ENCODE measurements around the gene TRAPPC14. TPM values are rescaled to one million over a fixed set of nuclear protein-coding genes. Genes with fewer than 3 reads are reported as not detected.

TRAPPC14 gene
- polyA plus RNA-seq, 6 donors from 2014 or later, result 2.0 to 9.1 (median 3.3) TPM

DNA sequence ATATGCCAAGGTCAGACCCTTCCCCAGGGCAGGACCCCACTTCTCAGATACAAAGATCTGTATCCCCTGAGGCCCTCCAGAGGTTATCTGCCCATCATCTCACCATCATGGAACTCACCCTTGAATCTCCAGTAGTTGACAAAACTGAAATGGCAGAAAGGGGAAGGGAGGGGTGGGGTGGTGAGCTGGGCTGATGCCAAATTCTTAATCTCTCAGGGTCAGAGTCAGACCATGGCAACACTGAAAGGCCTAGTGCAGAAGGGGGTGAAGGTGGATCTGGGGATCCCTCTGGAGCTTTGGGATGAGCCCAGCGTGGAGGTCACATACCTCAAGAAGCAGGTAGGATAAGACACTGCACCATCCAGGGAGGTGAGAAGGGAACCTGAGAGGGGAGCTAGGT lies 36.0 kb downstream of the TRAPPC14 start:
- no peaks in the 10 kb centered on the region for H3K36me3 Mint-ChIP-seq
- H3K27ac Mint-ChIP-seq, result peak overlapping the region in 3 of 6 donors; percentile 52 to 86 (median 77)
- no peak for DNase-seq
- H3K27me3 Mint-ChIP-seq, result no peaks in the 10 kb centered on the region
- H3K4me1 Mint-ChIP-seq, result peaks cover 18 to 76% (median 62%) of the 10 kb centered on the region in 3 donors
- peak overlapping the region in 2 of 8 donors; percentile 56 to 70 for H3K4me3 Mint-ChIP-seq
- no peaks in the 10 kb centered on the region for H3K9me3 Mint-ChIP-seq
- ATAC-seq (ENCODE audit: low read depth in 2 of 2), result no peak

DNA sequence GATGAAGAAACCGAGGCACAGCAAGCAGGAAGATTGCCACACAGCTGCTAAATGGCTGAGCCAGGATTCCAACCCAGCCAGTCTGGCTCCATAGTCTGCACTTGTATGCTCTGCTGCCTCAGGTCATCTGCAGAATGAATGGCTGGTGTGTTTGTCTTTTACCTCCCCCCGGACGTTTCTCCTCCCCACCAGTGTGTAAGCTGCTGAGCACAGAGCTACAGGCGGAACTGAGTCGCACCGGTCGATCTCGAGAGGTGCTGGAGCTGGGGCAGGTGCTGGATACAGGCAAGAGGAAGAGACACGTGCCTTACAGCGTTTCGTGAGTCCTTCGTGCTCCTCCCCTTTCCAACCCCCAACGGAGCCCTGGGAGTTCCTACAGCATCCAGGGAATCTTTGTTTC lies 36.5 kb downstream of the TRAPPC14 start:
- peak overlapping the region in 1 of 8 donors; percentile 70 for H3K4me3 Mint-ChIP-seq
- no peaks in the 10 kb centered on the region for H3K27me3 Mint-ChIP-seq
- peaks cover 18 to 76% (median 62%) of the 10 kb centered on the region in 3 donors for H3K4me1 Mint-ChIP-seq
- H3K27ac Mint-ChIP-seq, result peak overlapping the region in 1 of 6 donors; percentile 54
- DNase-seq (no peak), ATAC-seq (ENCODE audit: low read depth in 2 of 2) (no peak)
- no peaks in the 10 kb centered on the region for H3K9me3 Mint-ChIP-seq
- no peaks in the 10 kb centered on the region for H3K36me3 Mint-ChIP-seq

DNA sequence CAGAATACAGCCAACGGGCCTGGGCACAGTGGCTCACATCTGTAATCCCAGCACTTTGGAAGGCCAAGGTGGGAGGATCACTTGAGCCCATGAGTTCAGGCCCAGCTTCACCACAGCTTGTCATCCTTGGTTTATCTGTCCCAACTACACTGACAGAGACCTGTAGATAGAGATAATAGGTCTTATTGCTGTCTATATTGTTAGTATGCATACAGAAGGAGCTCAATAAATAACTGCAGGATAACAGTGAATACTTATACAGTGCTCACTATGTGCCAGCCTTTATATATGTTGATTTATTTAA lies 37.8 kb downstream of the TRAPPC14 start:
- Mint-ChIP-seq H3K9me3 (no peaks in the 10 kb centered on the region), H3K27ac (peak overlapping the region; percentile 63 to 100 (median 88)), H3K4me3 (peak overlapping the region; percentile 96 to 99 (median 98)), H3K4me1 (peaks cover 26 to 62% (median 58%) of the 10 kb centered on the region in 3 donors), H3K27me3 (no peaks in the 10 kb centered on the region), H3K36me3 (no peaks in the 10 kb centered on the region)
- ATAC-seq (ENCODE audit: low read depth in 2 of 2), result no peak
- DNase-seq, result no peak

DNA sequence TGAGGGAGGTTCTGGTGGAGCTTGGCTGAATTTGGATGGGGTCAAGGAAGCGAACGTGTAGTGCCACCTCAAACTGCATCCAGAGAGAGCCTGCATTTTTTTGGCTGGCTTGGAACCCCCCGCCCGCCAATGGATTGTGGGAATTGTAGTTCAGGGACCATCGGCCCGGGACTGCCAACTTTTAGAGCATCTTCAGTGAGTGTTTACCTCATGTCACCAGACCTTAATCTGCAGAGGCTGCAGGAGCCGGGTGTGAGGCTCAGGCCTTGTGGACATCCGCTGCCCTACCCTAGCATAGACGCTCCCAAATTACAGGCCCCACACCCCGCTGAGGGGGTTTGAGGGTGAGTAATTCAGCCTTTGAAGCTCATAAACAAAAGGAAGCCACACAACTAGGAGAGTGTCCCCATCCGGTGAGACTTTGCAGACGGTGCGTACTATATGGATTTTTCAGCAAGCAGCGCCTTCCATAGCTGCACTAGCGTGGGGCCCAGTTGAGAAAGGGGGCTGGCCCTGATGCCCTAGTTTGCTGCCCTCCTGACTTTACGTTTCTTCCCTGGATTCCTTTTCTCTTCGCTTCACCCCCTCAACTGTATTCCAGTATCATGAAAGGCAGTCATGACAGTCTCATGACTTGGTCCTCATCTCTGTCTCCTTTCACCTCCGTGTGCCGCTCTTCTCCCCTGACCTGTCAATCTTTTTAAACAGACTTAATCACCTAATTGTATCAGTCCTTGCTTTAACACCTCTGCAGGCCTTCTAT lies 38.4 kb downstream of the TRAPPC14 start:
- Mint-ChIP-seq H3K36me3 (no peaks in the 10 kb centered on the region), H3K4me1 (peaks cover 26 to 57% (median 53%) of the 10 kb centered on the region in 3 donors), H3K27ac (peak overlapping the region; percentile 99 to 100 (median 100)), H3K27me3 (no peaks in the 10 kb centered on the region), H3K4me3 (peak overlapping the region; percentile 96 to 99 (median 98)), H3K9me3 (no peaks in the 10 kb centered on the region)
- ATAC-seq (ENCODE audit: low read depth in 2 of 2), result peak; percentile 42 to 48
- DNase-seq, result no peak

DNA sequence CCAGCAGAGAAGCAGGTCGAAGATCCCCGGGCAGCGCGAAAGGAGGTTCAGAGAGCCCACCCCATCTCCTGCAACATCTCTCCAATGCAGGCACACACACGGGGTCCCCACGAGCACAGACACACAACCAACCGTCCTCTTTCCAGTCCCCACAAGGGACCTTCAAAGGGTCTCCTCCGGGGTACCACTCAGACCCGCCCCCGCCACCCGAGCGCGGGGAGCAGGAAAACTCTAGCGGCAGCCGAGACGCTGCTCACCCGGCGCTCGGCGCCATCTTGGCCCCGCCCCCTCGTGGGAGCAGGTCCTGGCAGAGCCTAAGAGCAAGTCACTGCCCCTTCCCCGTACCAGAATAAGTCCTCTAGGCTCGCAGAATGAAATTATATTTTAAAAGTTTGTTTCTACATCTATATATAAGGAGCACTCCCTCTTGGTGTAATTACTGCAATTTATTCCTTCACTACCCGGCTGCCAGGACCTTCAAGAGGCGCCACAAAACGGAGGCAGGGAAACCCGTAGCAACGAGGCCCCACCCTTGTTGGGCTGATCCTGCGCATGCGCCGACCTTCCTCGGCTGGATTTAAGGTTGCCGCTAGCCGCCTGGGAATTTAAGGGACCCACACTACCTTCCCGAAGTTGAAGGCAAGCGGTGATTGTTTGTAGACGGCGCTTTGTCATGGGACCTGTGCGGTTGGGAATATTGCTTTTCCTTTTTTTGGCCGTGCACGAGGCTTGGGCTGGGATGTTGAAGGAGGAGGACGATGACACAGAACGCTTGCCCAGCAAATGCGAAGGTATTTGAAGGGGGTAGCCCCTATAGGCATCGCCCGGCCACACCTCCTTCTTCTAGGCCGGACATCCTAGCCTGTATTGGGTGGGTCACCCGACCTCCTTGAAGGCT lies 39.2 kb downstream of the TRAPPC14 start, which contains the start of the genes CNPY4 and TAF6:
Gene CNPY4 (plus strand): TSS at position 563 of the 898 bp plus-strand sequence. CDS start 111 bp downstream, at position 674.
Gene TAF6 (minus strand): TSS at position 287 of the 898 bp plus-strand sequence. CDS start 5,149 bp downstream, outside the sequence.
- peak within 1 kb of the TSS; percentile 96 to 99 (median 98) for H3K4me3 Mint-ChIP-seq
- ATAC-seq (ENCODE audit: low read depth in 2 of 2) (peak; percentile 81 to 82), DNase-seq (peak; percentile 92)
- H3K27me3 Mint-ChIP-seq, result no peaks in the 10 kb centered on the region
- no peaks in the 10 kb centered on the region for H3K36me3 Mint-ChIP-seq
- H3K9me3 Mint-ChIP-seq, result no peaks in the 10 kb centered on the region
- H3K27ac Mint-ChIP-seq, result peak within 1 kb of the TSS; percentile 99 to 100 (median 100)
- H3K4me1 Mint-ChIP-seq, result peaks cover 21 to 48% (median 45%) of the 10 kb centered on the region in 3 donors

DNA sequence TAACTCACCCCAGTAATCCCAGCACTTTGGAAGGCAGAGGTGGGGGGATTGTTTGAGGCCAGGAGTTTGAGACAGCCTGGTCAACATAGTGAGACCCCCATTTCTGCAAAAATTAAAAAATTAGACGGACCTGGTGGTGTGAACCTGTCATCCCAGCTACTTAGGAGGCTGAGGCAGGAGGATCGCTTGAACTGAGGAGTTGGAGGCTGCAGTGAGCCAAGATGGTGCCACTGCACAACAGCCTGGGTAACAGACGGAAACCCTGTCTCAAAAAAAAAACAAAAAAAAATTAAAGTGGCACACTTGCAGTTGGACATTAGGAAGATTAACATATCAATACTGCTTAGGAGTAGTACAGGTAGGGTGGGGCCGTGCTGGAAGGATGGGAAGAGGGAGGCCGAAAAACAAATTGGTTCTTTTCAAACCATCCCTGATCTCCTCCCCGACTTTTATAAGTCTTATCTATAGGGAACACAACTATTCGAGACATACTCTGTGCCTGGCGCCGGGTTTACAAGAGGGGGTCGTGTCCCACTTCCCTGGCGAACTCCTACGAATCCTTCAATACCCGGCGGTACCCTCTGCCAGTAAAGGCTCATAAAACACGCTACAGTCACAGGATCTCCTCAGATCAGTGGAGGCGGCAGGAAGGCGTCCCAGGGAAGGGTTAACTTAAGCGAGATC lies 40.0 kb downstream of the TRAPPC14 start:
- peak overlapping the region; percentile 96 to 99 (median 98) for H3K4me3 Mint-ChIP-seq
- no peaks in the 10 kb centered on the region for H3K9me3 Mint-ChIP-seq
- H3K36me3 Mint-ChIP-seq, result no peaks in the 10 kb centered on the region

DNA sequence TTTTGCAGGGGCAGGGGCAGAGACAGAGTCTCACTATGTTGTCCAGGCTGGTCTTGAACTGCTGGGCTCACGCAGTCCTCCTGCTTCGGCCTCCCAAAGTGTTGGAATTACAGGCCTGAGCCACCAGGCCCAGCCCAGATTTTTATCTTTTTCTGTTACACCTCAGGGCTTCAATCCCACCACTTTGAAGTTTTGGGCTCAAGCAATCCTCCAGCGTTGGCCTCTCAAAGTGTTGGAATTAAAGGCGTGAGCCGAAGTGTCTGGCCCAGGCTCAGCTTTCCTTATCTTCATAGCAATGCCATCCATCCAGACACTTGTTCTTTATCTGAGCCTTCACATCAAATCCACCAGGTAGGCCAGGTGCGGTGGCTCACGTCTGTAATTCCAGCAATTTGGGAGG lies 43.5 kb downstream of the TRAPPC14 start:
- no peaks in the 10 kb centered on the region for H3K27me3 Mint-ChIP-seq
- no peak for ATAC-seq (ENCODE audit: low read depth in 2 of 2)
- H3K4me1 Mint-ChIP-seq, result peaks cover 11 to 29% (median 21%) of the 10 kb centered on the region in 3 donors
- no peaks in the 10 kb centered on the region for H3K36me3 Mint-ChIP-seq
- H3K4me3 Mint-ChIP-seq, result peak overlapping the region in 1 of 8 donors; percentile 9
- H3K9me3 Mint-ChIP-seq, result no peaks in the 10 kb centered on the region
- no peak for DNase-seq
- H3K27ac Mint-ChIP-seq, result no peak overlapping the region

More for the DNA sequence above, 40.0 kb downstream of the TRAPPC14 start:
- H3K27me3 Mint-ChIP-seq, result no peaks in the 10 kb centered on the region
- no peak for ATAC-seq (ENCODE audit: low read depth in 2 of 2)
- H3K27ac Mint-ChIP-seq, result peak overlapping the region; percentile 99 to 100 (median 100)
- no peak for DNase-seq
- H3K4me1 Mint-ChIP-seq, result peaks cover 21 to 43% (median 42%) of the 10 kb centered on the region in 3 donors

DNA sequence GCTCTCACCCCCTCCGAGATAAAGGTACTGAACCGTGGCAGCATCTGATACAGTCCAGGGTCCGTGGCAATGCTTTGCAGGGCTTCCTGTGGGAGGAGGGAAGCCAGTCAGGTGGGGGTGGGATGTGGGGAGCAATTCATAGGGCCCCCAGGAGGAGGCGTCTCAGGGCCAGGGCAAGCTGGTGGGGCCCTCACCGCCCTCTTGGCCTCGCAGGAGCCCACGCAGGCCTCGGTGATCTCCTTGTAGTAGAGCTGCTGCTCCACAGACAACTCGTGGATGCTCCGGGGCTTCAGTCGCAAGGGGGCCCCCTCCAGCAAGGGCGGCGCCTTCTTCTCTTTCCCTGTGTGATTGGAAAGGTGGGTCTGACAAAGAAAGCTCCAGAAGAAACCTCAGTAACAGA lies 46.6 kb downstream of the TRAPPC14 start:
- H3K27ac Mint-ChIP-seq, result no peak overlapping the region
- H3K9me3 Mint-ChIP-seq, result no peaks in the 10 kb centered on the region
- ATAC-seq (ENCODE audit: low read depth in 2 of 2) (no peak), DNase-seq (no peak)
- no peaks in the 10 kb centered on the region for H3K36me3 Mint-ChIP-seq
- peaks cover 0 to 10% (median 8%) of the 10 kb centered on the region in 3 donors for H3K4me1 Mint-ChIP-seq
- H3K27me3 Mint-ChIP-seq, result no peaks in the 10 kb centered on the region
- H3K4me3 Mint-ChIP-seq, result peak overlapping the region in 1 of 8 donors; percentile 19

DNA sequence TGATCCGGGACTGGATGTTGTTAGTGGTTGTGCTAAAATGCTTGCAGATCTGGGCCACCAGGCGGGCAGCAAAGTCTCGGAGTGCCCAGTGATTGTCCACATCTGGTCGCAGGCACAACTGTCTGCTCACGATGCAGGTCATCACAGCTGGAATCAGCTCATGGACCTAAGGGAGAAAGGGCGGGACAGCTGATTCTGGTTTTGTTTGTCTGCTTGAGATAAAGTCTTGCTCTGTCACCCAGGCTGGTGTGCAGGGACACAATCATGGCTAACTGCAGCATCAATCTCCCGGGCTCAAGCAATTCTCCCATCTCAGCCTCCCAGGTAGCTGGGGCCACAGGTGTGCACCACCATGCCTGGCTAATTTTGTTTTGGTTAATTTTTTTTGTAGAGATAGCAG lies 47.4 kb downstream of the TRAPPC14 start:
- no peak for DNase-seq
- no peaks in the 10 kb centered on the region for H3K36me3 Mint-ChIP-seq
- no peaks in the 10 kb centered on the region for H3K9me3 Mint-ChIP-seq
- H3K27me3 Mint-ChIP-seq, result no peaks in the 10 kb centered on the region
- no peak overlapping the region for H3K4me3 Mint-ChIP-seq
- H3K27ac Mint-ChIP-seq, result no peak overlapping the region
- ATAC-seq (ENCODE audit: low read depth in 2 of 2), result no peak
- peaks cover 0 to 6% (median 4%) of the 10 kb centered on the region in 3 donors for H3K4me1 Mint-ChIP-seq

DNA sequence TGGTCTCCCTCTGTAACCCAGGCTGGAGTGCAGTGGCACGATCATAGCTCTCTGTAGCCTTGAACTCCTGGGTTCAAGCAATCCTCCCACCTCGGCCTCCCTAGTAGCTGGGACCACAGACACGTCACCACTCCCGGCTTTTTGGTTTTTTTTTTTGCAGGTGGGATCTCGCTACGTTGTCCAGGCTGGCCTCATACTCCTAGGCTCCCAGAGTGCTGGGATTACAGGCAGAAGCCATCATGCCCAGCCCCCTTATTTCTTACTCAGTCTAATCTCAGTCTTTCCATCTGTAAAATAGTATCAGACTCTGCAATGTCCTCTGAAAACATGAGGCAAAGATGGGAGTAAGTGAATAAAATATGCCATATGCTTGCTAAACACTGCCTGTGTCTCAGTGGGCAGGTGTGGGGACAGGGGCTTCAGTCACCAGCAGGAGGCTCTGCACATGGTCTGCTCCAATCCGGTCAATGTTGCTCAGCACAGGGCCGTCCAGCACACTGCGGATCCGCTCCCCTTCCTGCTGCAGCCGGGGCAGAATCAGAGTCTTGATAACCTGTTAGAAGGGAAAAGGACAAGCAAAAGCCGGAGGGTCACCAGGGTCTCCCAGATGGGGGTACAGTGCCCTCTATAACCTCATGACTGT lies 48.9 kb downstream of the TRAPPC14 start:
- H3K4me1 Mint-ChIP-seq, result no peaks in the 10 kb centered on the region
- no peak overlapping the region for H3K27ac Mint-ChIP-seq
- no peaks in the 10 kb centered on the region for H3K36me3 Mint-ChIP-seq
- H3K4me3 Mint-ChIP-seq, result no peak overlapping the region
- H3K27me3 Mint-ChIP-seq, result no peaks in the 10 kb centered on the region
- no peaks in the 10 kb centered on the region for H3K9me3 Mint-ChIP-seq
- no peak for ATAC-seq (ENCODE audit: low read depth in 2 of 2)
- no peak for DNase-seq

DNA sequence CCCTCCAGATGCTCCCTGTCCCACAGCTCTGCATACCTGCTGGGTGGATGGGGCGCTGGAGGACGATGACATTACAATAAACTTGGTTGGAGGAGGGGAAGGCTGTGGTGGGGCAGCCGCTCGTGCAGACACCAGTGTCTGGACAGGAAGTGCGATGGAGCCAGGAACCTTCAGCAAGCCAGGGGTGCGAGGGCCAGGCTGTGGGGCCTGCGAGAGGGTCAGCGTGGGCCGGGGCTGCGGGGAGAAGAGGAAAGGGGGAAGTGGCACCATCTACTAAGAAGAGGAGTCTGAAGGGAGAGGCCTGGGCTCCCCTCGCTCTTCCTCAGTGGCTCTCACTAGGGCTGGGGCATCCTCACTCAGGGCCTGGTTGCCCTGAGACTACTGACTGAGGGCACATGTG lies 50.6 kb downstream of the TRAPPC14 start:
- no peaks in the 10 kb centered on the region for H3K9me3 Mint-ChIP-seq
- H3K36me3 Mint-ChIP-seq, result no peaks in the 10 kb centered on the region
- DNase-seq (no peak), ATAC-seq (ENCODE audit: low read depth in 2 of 2) (no peak)
- H3K27ac Mint-ChIP-seq, result no peak overlapping the region
- no peaks in the 10 kb centered on the region for H3K27me3 Mint-ChIP-seq
- peaks cover 0 to 10% (median 0%) of the 10 kb centered on the region in 3 donors for H3K4me1 Mint-ChIP-seq
- peak overlapping the region in 1 of 8 donors; percentile 16 for H3K4me3 Mint-ChIP-seq

DNA sequence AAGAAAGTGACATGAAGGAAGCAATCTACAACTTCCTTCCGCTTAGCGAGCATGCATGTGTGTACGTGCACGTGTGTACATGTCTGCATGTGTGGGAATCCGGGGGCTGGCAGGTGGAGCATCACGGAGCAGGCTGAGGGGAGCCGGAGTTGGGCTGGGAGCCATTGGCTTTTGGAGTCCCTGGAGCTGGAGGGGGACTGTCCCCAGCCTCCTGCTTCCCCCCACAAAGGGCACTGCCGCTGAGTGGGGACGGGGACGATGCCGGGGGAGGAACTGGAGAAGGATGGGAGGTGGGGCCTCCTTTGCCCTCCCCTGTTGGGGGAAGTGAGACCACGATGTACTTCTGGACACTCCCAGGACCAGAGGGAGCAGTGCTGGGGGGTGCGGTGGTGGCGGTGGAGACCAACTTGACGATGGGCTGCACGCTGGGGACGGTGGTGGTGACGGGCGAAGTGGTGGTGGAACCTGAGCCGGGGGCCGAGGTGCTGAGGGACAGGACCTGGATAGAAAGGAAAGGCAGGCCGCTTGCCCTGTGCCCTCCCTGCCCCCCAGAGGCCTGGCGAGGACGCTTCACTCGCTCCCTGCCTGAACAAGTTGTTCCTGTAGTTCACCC lies 51.3 kb downstream of the TRAPPC14 start:
- Mint-ChIP-seq H3K27ac (no peak overlapping the region), H3K36me3 (no peaks in the 10 kb centered on the region), H3K4me1 (peaks cover 5 to 16% (median 6%) of the 10 kb centered on the region in 3 donors), H3K4me3 (peak overlapping the region in 1 of 8 donors; percentile 22), H3K9me3 (no peaks in the 10 kb centered on the region), H3K27me3 (no peaks in the 10 kb centered on the region)
- DNase-seq (no peak), ATAC-seq (ENCODE audit: low read depth in 2 of 2) (no peak)
